Naive thymus-derived CD8-positive, alpha-beta T cell (primary cell): ENCODE measurements around the gene ACSL3. TPM values are rescaled to one million over a fixed set of nuclear protein-coding genes. Genes with fewer than 3 reads are reported as not detected.
A peak's percentile ranks its signal among the peaks of the same experiment; 100 is the strongest.

ENCODE experiments used
- ATAC-seq, 2 donors: fragments of 150-1000 bp; cut with Tn5 transposase in 1 of 2; sonication (Bioruptor Pico), chemical (Tn5 transposase) in 1 of 2; 1 replicate in 1 of 2; 2 replicates in 1 of 2; pipeline ENCODE4 v1.10.0; 2021; ENCODE audit warnings: mild to moderate bottlenecking in 2 of 2, moderate library complexity in 2 of 2
- POLR2A ChIA-PET: fragments of 350-600 bp; sonication (Branson Sonifier 250); formaldehyde crosslinking; loops from one replicate; lab custom pipeline; 2021; ENCODE audit warnings: antibody characterized with exemption; lab: Charles Lee
- DNase-seq, 10 donors: peaks; one replicate each; pipeline versions ENCODE4 v3.0.0 to v3.0.0-alpha.2; 2020 to 2022
- H3K27ac Mint-ChIP-seq, 10 donors: one replicate each; pipeline ENCODE4 v1.8.0; 2020 to 2022; ENCODE audit warnings: mild to moderate bottlenecking in 10 of 10, mixed read lengths in 10 of 10, moderate library complexity in 4 of 10, inconsistent platforms in 1 of 10
- H3K27me3 Mint-ChIP-seq, 5 donors: one replicate each; pipeline ENCODE4 v1.8.0; 2021 to 2022; ENCODE audit warnings: mixed read lengths in 5 of 5
- H3K36me3 Mint-ChIP-seq, 3 donors: one replicate each; pipeline ENCODE4 v1.8.0; 2020 to 2022; ENCODE audit warnings: mixed read lengths in 3 of 3, mild to moderate bottlenecking in 2 of 3, inconsistent platforms in 1 of 3
- H3K4me1 Mint-ChIP-seq, 4 donors: one replicate each; pipeline ENCODE4 v1.8.0; 2021 to 2022; ENCODE audit warnings: mixed read lengths in 4 of 4
- H3K4me3 Mint-ChIP-seq, 10 donors: one replicate each; pipeline ENCODE4 v1.8.0; 2020 to 2022; ENCODE audit warnings: mild to moderate bottlenecking in 10 of 10, mixed read lengths in 10 of 10, moderate library complexity in 6 of 10, inconsistent platforms in 1 of 10
- H3K9me3 Mint-ChIP-seq, 9 donors: one replicate each; pipeline ENCODE4 v1.8.0; 2020 to 2022; ENCODE audit warnings: mixed read lengths in 9 of 9, mild to moderate bottlenecking in 3 of 9, inconsistent platforms in 1 of 9, moderate library complexity in 1 of 9
- polyA plus RNA-seq, 3 donors: library from polyadenylated mRNA; unstranded; fragments of 300-500 nt; fragmentation: Illumina TruSeq; gene quantifications; one replicate each; pipeline ENCODE4 v1.2.3, GENCODE V29; 2021
- total RNA-seq, 8 experiments: library from RNA in 2 of 8; stranded (reverse) in 2 of 8; gene quantifications; one replicate each; pipeline ENCODE4 v1.2.3 and lab custom pipeline; 2021 to 2026

The ACSL3 gene
- total and polyA plus RNA-seq, 5 experiments from 2014 or later = 27.8 to 43.1 (median 32.5) TPM

- POLR2A ChIA-PET = no interaction called here
These were observed 84.3 kb downstream of the ACSL3 start for GRCh38 chr2:222944971-222945740.

DNA sequence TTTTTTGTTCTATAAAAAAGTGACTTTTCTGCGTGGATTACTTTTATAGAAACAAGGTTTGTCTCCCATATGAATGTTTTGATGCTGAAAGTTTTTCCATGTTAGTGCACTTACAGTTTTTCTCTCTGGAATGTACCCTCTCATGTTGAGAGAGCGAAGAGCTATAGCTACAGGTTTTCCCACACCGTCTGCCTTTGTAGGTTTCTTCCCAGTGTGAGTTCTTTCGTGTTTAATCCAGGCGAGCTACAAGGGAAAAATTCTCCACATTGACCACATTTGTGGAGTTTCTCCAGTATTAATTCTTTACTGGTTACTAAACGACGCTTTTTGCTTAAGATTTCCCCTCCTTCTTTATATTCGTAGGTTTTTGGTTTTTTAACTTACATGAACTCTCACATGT, 85.1 kb downstream of the ACSL3 start:
- Mint-ChIP-seq H3K4me3 (no peak overlapping the region), H3K27me3 (no peaks in the 10 kb centered on the region), H3K4me1 (no peaks in the 10 kb centered on the region), H3K9me3 (no peaks in the 10 kb centered on the region), H3K27ac (no peak overlapping the region), H3K36me3 (peaks cover 0 to 8% (median 5%) of the 10 kb centered on the region in 3 donors)
- POLR2A ChIA-PET = no interaction called here
- DNase-seq = no peak
- no peak for ATAC-seq

More at GRCh38 chr2:222944971-222945740, 84.3 kb downstream of the ACSL3 start:
- H3K36me3 Mint-ChIP-seq = peaks cover 0 to 8% (median 5%) of the 10 kb centered on the region in 3 donors
- no peak overlapping the region for H3K27ac Mint-ChIP-seq
- no peak for ATAC-seq
- no peaks in the 10 kb centered on the region for H3K27me3 Mint-ChIP-seq
- H3K4me3 Mint-ChIP-seq = no peak overlapping the region
- H3K9me3 Mint-ChIP-seq = no peaks in the 10 kb centered on the region
- DNase-seq = no peak
- no peaks in the 10 kb centered on the region for H3K4me1 Mint-ChIP-seq

GRCh38 chr2:222946700-222947287, 86.0 kb downstream of the ACSL3 start:
- Mint-ChIP-seq H3K27me3 (peaks cover 0 to 1% (median 0%) of the 10 kb centered on the region in 5 donors), H3K4me1 (no peaks in the 10 kb centered on the region), H3K36me3 (peaks cover 0 to 1% (median 0%) of the 10 kb centered on the region in 3 donors), H3K27ac (no peak overlapping the region), H3K9me3 (no peaks in the 10 kb centered on the region), H3K4me3 (no peak overlapping the region)
- POLR2A ChIA-PET = interaction anchor here (0.6 kb wide), 1 partner anchor 119 kb away, joined by 6 read pairs; no protein-coding TSS in a partner anchor
- DNase-seq = no peak
- no peak for ATAC-seq

- ATAC-seq = no peak
- Mint-ChIP-seq H3K4me3 (no peak overlapping the region), H3K27ac (no peak overlapping the region), H3K9me3 (no peaks in the 10 kb centered on the region), H3K27me3 (peaks cover 1 to 12% (median 4%) of the 10 kb centered on the region in 5 donors), H3K4me1 (no peaks in the 10 kb centered on the region), H3K36me3 (no peaks in the 10 kb centered on the region)
- POLR2A ChIA-PET = no interaction called here
- no peak for DNase-seq
These were observed 88.2 kb downstream of the ACSL3 start for GRCh38 chr2:222949073-222949472.

- H3K9me3 Mint-ChIP-seq = no peaks in the 10 kb centered on the region
- ATAC-seq (no peak), DNase-seq (no peak)
- H3K4me3 Mint-ChIP-seq = no peak overlapping the region
- H3K27ac Mint-ChIP-seq = peak overlapping the region in 1 of 10 donors; percentile 51
- H3K36me3 Mint-ChIP-seq = no peaks in the 10 kb centered on the region
- POLR2A ChIA-PET = no interaction called here
- H3K27me3 Mint-ChIP-seq = peaks cover 3 to 19% (median 8%) of the 10 kb centered on the region in 5 donors
- no peaks in the 10 kb centered on the region for H3K4me1 Mint-ChIP-seq
These were observed 89.0 kb downstream of the ACSL3 start for GRCh38 chr2:222949690-222950323.

- DNase-seq = no peak
- H3K27ac Mint-ChIP-seq = no peak overlapping the region
- no peak overlapping the region for H3K4me3 Mint-ChIP-seq
- POLR2A ChIA-PET = no interaction called here
- no peak for ATAC-seq
- H3K9me3 Mint-ChIP-seq = no peaks in the 10 kb centered on the region
- H3K27me3 Mint-ChIP-seq = peaks cover 3 to 24% (median 8%) of the 10 kb centered on the region in 5 donors
- H3K4me1 Mint-ChIP-seq = no peaks in the 10 kb centered on the region
- H3K36me3 Mint-ChIP-seq = no peaks in the 10 kb centered on the region
These were observed 89.9 kb downstream of the ACSL3 start for GRCh38 chr2:222950638-222951285.

- no peaks in the 10 kb centered on the region for H3K36me3 Mint-ChIP-seq
- DNase-seq = no peak
- POLR2A ChIA-PET = no interaction called here
- no peak overlapping the region for H3K4me3 Mint-ChIP-seq
- H3K27me3 Mint-ChIP-seq = peaks cover 3 to 29% (median 8%) of the 10 kb centered on the region in 5 donors
- H3K4me1 Mint-ChIP-seq = no peaks in the 10 kb centered on the region
- no peak overlapping the region for H3K27ac Mint-ChIP-seq
- ATAC-seq = no peak
- H3K9me3 Mint-ChIP-seq = no peaks in the 10 kb centered on the region
These were observed 91.4 kb downstream of the ACSL3 start for GRCh38 chr2:222952204-222952603.

- Mint-ChIP-seq H3K27ac (no peak overlapping the region), H3K4me1 (no peaks in the 10 kb centered on the region), H3K27me3 (peaks cover 9 to 44% (median 17%) of the 10 kb centered on the region in 5 donors), H3K9me3 (no peaks in the 10 kb centered on the region), H3K36me3 (no peaks in the 10 kb centered on the region), H3K4me3 (no peak overlapping the region)
- DNase-seq = no peak
- ATAC-seq = no peak
- POLR2A ChIA-PET = no interaction called here
These were observed 94.2 kb downstream of the ACSL3 start for GRCh38 chr2:222955008-222955407.

DNA sequence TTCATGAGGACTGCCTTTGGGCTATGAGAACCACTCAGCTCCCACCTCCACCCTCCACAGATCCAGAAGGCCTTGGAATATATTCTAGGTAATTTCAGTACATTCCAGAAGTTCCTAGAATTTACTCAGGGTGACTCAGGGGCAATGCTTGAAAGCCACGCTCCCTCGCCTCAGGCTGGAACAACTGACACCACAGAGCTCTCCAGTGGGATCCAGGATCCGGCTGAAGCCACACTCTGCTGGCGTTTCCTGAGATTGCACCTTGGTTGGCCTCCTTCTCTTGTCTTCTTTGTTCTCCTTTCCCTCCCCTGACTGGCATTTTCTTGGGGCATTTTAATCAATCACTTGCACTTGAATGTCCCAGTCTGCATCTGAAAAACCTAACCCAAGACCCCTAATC, 98.5 kb downstream of the ACSL3 start:
- Mint-ChIP-seq H3K4me1 (no peaks in the 10 kb centered on the region), H3K27me3 (peaks cover 11 to 50% (median 27%) of the 10 kb centered on the region in 5 donors), H3K4me3 (no peak overlapping the region), H3K27ac (no peak overlapping the region), H3K36me3 (no peaks in the 10 kb centered on the region), H3K9me3 (no peaks in the 10 kb centered on the region)
- ATAC-seq (no peak), DNase-seq (no peak)
- POLR2A ChIA-PET = no interaction called here

GRCh38 chr2:222960126-222960525, 99.3 kb downstream of the ACSL3 start:
- no peak for ATAC-seq

GRCh38 chr2:222963641-222964040, 102.8 kb downstream of the ACSL3 start:
- H3K4me3 Mint-ChIP-seq = no peak overlapping the region
- no peaks in the 10 kb centered on the region for H3K4me1 Mint-ChIP-seq
- no peak for ATAC-seq
- H3K27me3 Mint-ChIP-seq = peaks cover 5 to 42% (median 19%) of the 10 kb centered on the region in 5 donors
- H3K9me3 Mint-ChIP-seq = no peaks in the 10 kb centered on the region
- no peaks in the 10 kb centered on the region for H3K36me3 Mint-ChIP-seq
- no peak for DNase-seq
- no peak overlapping the region for H3K27ac Mint-ChIP-seq
- POLR2A ChIA-PET = no interaction called here

More at GRCh38 chr2:222960126-222960525, 99.3 kb downstream of the ACSL3 start:
- POLR2A ChIA-PET = no interaction called here
- H3K4me1 Mint-ChIP-seq = no peaks in the 10 kb centered on the region
- H3K4me3 Mint-ChIP-seq = no peak overlapping the region
- peaks cover 8 to 46% (median 27%) of the 10 kb centered on the region in 5 donors for H3K27me3 Mint-ChIP-seq
- H3K9me3 Mint-ChIP-seq = no peaks in the 10 kb centered on the region
- H3K36me3 Mint-ChIP-seq = no peaks in the 10 kb centered on the region
- no peak for DNase-seq
- no peak overlapping the region for H3K27ac Mint-ChIP-seq

- peaks cover 3 to 33% (median 16%) of the 10 kb centered on the region in 5 donors for H3K27me3 Mint-ChIP-seq
- no peaks in the 10 kb centered on the region for H3K9me3 Mint-ChIP-seq
- H3K36me3 Mint-ChIP-seq = no peaks in the 10 kb centered on the region
- DNase-seq = no peak
- ATAC-seq = no peak
- POLR2A ChIA-PET = no interaction called here
- no peaks in the 10 kb centered on the region for H3K4me1 Mint-ChIP-seq
- no peak overlapping the region for H3K27ac Mint-ChIP-seq
- H3K4me3 Mint-ChIP-seq = no peak overlapping the region
These were observed 103.7 kb downstream of the ACSL3 start for GRCh38 chr2:222964376-222965031.
